NOMO-1 treated with dmso at 0.1 percent for 144 hours (cell line): ENCODE data around the gene APBA2.

Source experiments
- DNase-seq: peaks from one replicate; lab custom pipeline; 2025; ENCODE audit not compliant: unreplicated experiment; lab: John Stamatoyannopoulos, UW

Gene APBA2

DNA sequence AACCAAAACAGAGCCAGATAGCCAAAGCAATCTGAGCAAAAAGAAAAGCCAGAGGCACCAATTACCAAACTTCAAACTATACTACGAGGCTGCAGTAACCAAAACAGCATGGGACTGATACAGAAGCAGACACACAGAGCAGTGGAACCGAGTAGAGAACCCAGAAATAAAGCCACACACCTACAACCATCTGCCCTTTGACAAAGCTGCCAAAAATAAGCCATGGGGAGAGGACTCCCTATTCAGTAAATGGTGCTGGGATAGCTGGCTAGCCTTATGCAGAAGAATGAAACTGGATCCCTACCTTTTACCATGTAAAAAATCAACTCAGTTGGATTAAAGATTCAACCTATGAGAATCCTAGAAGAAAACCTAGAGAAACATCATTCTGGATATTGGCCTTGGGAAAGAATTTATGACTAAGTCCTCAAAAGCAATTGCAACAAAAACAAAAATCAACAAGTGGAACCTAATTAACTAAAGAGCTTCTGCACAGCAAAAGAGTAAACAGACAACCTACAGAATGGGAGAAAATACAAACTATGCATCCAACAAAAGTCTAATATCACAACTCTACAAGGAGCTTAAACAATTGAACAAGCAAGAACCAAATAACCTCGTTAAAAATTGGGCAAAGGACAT lies 95.1 kb downstream of the APBA2 start:
- no peak for DNase-seq

DNA sequence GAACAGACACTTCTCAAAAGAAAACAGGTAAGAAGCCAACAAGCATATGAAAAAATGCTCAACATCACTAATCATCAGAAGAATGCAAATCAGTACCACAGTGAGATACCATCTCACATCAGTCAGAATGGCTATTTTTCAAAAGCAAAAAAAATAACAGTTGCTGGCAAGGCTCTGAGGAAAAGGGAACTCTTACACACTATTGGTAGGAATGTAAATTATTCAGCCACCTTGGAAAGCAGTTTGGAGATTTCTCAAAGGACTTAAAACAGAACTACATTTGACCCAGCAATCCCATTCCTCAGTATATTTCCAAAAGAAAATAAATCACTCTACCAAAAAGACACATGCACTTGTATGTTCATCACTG lies 95.6 kb downstream of the APBA2 start:
- no peak for DNase-seq

DNA sequence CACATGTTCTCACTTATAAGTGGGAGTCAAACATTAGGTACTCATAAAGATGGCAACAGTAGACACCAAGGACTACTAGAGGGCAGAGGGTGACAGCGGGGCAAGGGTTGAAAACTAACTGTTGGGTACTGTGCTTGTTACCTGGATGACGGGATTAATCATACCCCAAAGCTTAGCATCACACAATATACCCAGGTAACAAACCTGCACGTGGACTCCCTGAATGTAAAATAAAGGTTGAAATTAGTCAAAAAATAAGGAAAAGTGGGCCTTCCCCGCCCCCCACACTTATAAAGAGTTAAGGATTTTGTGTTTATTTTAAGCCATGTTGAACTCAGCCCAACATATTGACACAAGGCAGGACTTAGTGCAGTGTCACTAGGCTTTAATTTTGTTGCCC lies 96.1 kb downstream of the APBA2 start:
- DNase-seq = no peak

DNA sequence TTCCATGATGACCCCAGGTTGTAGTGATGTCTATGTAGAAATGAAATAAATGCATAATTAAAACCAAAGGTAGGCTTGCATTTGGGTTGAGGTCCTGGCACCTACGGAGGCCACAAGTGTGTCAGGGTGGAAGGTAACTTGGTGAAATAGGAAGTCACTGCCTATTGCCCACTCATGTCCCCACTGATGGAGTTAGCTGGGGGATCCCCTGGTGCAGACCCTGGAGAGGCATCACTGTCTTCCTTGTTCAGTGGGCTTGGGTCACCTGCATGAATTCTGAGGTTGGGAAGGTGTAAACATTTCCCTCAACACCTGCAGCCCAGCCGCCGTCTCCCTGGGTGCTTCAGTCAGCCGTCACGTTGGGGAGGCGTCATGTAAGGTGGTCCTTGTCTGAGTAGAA lies 97.1 kb downstream of the APBA2 start:
- DNase-seq = no peak

DNA sequence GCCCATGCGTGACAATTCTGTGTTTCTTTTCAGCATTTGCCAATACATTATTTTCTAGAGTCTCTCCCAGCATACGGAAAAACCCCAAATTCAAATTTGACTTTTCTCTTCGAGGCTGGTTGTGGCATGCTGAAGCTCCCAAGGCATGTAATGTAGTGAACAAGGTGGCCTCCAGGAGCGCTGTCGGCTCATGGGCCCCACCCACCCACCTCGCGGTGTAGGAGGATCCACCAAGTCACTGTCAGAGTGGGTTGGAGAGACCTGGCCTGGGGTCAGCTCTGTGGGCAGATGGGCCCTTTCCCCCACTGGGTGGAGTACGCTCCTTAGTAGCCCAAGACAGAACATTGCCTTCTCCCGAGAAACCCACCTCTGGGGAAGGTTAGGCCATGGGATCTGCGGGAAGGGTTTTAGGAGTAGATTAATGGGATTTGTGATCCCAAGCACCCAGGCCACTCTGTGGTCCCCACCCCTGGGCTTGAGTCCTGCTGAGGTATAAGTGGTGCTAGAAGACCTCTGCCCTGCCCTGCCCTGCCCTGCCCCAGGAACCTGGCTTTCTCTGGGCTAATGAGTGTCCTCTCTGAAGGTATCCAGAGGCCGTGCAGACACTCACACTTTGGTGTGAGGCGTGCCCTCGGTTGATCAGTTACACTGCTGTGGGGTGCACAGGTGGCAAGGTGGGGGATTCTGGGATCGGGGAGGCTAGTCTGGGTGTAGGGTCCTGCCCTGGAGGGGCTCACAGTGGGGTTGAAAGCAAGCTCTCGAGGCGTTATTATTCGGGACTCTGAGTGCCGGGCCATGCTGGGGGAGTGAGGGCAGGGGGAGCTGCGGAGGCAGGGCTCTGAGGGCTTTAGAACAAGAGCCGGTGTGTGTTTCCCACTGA lies 97.9 kb downstream of the APBA2 start:
- no peak for DNase-seq

DNA sequence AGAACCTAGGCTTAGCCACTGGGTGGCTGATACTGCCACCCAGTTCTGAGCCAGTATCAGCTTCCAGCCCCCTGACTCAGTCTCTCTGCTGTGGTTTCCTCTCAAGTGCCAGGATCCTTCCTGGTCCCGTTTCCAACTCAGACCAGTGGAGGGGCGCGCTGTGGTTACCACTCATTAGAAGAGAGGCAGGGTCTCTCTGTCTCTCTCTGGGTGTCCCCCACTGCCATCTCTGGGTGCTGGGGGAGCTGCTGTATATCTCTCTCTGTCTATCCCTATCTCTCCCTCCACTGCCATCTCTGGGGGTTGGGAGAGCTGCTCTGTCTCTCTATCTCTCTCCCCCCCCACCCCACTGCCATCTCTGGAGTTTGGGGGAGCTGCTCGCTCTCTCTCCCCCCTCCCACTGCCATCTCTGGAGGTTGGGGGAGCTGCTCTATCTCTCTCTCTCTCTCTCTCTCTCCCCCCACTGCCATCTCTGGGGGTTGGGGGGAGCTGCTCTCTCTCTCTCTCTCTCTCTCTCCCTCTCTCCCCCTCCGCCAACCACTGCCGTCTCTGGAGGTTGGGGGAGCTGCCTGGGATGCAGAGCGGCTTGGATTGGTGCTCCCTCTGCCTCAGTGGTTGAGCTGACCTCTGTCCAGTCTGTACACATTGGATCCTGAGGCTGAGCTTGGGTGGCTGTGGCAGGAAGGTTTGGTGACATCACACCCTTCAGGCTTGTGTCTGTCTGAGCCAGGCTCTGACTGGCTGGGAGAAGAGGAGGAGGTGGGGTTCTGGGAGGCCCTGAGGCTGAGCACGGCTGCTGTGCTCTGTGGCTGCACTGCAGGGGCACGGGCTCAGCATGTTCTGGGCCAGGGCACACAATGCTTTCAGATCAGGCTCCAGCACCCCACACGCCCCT lies 98.9 kb downstream of the APBA2 start:
- no peak for DNase-seq

DNA sequence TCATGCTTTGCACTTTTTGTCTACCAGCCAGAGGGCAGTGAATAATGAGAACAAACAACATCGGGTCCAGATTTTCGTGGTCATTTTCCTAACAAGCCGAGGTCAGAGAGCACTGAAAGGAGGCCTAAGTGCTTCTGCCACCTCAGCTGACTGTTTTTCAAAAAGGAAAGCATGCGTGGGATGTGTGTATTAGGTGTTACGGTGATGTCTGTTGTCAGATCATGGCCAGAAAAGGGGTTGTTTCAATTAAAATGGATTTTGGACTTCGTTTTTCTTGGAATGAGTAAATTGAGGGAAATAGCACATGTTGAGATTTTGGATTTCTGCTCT lies 99.5 kb downstream of the APBA2 start:
- no peak for DNase-seq

DNA sequence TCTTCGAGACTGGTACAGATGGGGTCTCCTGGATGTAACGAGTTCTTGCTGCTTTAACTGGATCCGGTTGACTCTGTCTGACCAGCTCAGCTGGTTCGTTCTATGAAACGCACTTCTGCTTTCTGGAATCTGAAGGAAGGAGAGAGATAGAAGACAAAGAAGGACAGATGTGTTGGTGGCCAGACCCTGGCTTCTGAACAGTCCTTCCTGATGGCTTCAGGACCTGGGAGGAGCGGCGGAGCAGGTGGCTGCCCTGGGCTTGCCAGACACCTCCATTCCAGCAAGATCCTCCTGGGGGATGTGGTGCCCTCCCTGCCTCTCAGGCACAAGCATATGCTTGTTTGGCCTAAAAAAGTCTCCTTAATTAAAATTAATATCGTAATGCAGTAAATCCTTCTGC lies 99.9 kb downstream of the APBA2 start:
- DNase-seq = no peak

DNA sequence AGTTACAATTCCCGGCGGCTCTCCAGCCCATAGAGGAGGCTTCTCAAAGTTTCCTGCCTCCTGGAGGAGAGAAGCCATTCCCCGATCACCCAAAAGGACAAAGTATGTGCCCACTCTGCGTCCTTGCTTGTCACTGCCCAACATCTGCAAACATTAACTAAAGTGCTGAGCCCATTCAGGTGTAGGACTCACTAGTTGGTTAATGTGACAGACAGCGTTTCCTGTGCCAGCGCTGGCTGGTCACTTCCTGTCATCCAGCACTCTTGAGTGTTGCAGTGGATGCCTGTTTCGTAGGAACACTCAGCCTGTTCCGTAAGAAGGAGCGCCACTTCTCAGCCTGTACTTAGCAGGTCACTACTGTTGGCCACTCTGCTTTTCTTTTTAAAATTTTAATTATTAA lies 100.3 kb downstream of the APBA2 start:
- no peak for DNase-seq

DNA sequence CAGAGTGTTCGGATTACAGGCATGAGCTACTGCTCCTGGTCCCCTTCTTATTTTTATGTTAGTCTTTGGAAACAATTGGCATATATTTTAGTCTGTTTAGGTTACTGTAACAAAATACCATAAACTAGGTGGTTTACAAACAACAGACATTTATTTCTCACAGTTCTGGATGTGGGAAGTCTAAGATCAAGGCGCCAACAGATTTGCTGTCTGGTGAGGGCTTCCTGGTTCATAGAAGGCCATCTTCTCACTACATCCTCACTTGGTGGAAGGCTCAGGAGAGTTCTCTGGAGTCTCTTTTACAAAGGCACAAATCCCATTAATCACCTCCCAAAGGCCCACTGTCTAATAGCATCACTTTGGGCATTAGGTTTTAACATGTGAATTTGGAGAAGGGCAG lies 101.0 kb downstream of the APBA2 start:
- DNase-seq = no peak

DNA sequence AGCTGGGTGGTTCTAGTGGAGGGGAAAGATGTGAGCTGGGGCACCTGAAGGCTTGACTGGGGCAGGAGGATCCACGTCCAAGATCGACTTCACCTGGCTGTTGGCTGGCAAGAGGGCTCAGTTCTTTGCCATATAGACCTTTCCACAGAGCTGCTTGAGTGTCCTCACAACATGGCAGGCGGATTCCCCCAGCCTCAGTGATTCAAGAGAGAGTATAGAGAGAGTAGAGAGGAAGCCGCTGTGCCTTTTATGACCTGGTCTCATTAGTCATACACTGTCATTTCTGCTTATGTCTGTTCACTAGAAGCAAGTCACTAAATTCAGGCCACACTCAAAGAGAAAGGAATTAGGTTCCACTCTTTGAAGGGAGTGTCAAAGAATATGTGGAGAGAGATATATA lies 101.6 kb downstream of the APBA2 start:
- no peak for DNase-seq

DNA sequence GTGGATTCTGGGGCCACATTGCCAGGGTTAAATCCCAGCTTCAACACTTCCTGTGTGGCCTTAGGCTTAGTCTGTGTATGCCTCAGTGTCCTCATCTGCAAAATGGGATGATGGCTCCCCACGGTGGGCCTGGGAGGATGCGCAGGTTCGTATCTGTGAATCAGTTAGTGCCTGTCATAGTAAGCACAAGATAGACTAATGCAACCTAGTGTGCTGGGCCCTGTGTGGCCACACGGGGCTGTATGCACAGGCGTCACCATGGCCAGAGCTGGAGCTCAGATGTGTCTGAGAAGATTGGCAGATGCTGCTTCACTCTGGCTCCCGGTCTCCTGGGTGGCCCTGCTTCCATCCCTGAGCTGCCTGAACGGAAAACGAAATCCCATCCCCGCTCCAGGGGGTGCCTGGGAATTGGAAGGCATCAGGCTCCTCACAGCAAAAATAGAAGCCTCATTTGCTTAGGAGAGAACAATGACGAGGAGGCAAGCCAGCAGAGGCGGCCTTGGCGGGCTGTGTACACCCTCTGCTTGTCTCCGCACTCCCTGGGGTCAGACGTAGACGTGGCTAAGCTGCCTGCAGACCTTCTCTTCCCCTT lies 103.6 kb downstream of the APBA2 start:
- no peak for DNase-seq

DNA sequence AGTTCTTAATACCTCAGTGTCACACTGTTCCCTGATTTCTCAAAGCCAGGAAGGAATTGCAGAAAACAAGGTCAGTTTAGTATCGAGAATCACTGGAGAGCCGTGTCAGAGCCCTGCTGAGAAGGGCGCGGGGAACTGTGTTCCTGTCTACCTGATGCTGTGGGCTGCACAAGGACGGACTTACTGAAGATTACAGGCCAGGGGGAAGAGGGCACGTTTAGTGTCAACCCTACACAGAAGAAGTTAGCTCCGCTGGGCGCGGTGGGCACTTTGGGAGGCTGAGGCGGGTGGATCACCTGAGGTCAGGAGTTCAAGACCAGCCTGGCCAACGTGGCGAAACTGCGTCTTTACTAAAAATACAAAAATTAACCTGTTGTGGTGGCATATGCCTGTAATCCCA lies 104.1 kb downstream of the APBA2 start:
- DNase-seq = no peak

DNA sequence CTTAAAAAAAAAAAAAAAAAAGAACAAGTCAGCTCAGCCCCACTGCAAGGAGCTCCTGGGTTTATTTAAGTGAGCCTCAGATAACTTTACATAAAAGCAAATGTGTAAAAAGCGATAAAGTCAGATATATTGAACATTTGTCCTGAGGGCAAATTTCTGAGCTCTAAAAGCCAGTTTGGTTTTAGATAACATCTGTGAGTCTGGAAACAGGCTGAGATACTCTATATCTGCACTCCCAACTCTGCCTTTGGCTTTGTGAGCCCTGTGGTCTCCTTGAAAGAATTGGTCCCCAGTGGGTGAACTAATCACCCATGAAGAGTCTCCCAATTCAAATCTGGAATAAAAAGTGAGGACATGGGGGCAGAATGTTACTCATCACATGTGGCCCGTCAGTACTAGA lies 104.6 kb downstream of the APBA2 start:
- DNase-seq = no peak

DNA sequence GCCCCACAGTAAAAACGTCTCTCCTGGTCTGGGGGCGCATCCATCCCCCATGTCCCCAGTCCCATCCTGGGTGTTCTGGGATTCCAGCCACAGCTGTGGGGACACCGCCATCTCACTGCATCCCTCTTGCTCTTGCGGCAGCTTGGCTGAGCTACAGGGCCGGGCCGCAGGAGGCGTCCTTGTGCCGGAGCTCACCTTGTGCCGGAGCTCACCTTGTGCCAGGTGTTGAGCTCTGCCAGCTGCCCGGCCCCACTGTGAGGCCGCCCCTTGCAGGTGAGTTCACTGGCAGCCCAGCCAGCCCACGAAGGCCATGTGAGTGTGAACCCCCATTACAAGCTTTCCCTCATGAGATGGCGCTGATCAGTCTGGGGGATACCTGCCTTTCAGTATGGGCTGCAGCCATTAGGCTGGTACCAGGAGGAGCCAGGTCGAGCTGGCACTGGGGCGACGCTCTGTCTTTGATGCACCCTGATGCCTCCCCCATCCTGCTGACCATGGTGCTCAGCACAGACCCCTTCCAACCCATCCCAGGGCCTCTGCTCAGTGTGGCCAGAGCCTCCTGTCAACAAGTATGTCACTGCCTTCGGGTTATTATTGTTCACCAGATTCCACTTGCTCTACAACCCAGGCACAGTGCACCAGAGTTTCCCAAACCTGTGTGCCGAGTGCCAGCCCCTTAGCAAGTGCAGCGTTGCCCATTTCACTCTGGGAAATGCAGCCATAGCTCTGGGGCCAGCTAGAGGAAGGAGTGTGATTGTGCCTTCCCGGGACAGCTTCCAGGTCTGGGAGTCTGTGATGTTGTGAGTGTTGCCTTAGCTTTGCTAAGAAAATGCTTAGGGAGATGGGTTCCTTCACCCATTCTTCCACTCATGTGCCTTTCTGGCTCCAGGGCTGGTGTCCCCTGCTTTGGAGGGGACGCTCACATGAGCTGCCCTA lies 105.7 kb downstream of the APBA2 start:
- no peak for DNase-seq

DNA sequence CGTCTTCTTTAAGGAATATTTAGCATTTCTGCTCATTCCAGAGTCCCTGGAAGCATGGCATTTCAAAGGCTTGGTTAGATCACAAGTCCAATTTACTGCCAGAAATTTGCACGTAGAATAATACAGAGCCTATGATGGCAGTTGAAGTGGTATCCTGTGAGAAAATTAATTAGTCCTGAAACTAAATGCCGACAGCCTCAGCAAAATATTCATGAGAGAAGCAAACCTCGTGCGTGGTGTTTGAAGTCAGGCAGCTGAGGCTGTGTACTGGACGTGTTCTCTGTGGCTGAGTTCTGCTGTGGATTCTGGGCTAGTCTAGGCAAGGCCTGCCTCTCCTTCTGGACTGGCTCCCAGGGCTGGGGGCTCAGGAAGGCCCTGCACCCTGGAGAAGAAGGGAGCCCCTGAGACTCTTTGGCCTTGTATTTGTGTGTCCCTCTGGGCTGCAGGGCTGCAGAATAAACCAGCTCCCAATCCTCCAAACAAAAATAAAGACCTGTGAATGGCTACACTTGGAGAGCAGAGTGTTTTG lies 106.6 kb downstream of the APBA2 start:
- no peak for DNase-seq

DNA sequence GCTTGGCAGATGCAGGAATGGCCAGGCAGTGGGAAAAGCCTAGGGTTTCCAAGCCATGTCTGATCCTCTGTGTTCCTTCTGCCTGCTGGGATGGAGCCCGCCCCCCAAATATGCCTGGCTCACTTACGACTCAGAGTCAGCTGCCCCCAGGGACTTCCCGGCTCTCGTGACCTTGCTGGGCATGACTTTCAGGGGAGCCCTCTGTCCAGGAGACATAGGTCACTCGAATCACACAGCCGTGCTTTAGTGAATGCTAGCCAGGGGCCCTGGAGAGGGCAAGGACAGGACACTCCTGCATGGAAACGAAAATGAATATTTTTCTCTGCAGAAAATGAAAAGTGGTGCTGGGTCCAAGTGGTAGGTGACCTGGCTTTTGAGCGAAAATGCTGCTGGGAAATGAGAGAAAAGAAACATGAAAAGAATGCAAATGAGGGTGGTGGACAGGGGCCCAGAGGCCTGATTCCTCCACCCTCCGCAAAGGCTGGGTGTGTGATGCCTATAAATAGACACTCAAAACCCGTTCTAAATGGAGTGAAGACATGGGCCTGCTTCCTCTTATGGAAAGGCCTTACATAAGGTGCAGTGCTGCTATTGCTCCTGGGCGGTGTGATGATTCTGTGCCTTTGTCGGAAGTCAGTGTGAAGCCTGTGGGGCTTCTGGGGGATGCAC lies 107.4 kb downstream of the APBA2 start:
- DNase-seq = peak; percentile 93

DNA sequence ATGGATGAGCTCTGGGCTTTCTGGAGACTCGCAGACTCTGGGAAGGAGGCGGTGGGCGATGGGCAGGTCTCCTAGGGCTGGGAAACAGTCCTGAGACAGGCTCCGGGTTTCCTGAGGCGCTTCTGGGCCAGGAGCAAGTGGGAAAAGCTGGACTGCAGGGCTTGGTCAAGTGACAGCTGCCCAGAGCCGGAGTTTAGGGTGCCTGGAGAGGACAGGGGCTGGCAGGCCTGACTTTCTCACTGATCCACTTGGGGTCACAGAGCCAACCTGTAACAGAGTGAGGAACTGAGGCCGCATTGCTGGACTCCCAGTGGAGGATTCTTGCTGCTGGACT lies 107.9 kb downstream of the APBA2 start:
- no peak for DNase-seq

DNA sequence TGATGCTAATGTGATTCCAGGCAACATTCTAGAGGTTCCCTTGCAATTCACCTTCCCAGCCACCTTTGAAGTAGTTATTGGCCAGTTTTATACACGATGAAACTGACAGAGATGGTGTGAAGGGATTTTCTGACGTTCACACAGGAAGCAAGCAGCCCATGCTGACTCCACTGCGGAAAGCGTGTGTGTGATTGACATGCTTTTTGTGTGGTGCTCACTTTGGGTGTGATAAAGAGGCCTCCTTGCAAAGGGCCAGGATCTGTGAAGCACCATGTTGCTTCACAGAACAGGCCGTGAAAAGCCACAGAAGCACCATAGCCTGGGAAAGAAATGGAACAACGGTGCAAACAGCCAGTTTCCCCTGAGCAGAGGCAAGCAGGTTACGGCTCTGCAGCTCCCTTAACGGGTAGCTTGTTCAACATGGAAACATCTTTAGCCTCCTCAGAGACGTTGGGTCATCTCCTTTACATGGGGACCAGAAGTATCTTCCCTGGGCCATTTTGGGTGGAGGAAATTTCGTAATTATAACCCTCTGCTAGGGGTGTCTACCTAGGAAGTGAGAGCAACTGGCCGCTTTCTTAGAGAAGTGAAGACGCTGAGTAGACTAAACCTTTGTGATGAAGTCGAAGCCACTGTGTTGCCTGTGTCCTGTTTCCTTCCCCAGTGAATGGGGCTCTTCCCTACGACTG lies 108.5 kb downstream of the APBA2 start:
- DNase-seq = peak; percentile 57
